Left forelimb (tissue), 1 donor: Measurements from ENCODE around the gene IL37.

Source experiments
- DNase-seq: peaks from one replicate; pipeline ENCODE4 v3.0.0-alpha.2; 2018; ENCODE audit warnings: low spot score

Gene IL37

DNA sequence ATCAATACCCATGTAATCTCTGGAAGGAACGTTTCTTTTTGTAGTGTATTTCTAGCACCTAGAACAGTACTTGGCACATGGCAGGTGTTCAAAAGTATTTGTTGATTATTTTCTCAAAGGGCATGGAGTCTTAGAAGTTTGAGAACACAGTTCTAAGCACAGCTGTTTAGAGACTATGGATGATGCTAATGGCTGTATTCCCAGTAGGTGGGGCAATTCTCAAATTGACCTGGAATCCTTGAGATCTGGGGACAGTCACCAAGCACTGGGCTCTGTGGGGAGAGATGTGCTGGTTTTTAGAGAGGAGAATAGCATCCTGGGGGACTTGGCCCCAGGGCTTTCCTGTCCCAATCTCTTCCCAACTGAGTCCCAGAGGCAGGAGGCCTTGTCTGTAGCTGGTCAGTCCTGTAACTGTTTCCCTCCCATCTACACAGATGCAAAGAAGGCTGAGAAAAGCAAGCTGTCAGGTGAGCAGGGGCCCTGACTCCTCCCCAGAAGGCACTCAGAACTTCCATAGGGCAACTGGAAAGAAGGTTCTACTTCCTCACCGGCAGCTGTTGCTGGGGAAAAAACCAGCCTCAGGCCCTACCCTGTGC, 49.4 kb downstream of the IL37 start:
- no peak for DNase-seq

GRCh38 chr2:112962308-112963175, 51.6 kb downstream of the IL37 start:
- no peak for DNase-seq

DNA sequence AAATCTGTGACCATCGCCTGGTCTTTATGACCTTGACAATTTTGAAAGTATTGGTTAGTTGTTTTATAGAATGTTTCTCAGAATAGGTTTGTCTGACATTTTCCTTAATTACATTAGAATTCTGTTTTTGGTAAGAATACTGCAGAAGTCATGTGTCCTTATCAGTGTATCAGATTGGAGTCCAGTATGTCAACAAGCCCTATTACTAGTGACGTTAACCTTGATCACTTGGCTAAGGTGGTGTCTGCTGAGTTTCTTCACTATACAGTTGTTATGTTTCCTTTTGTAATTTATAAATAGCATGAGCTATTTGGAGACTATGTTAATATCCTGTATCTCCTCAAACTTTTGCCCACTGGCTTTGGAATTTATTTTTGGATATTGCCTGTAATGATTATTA, 56.1 kb downstream of the IL37 start:
- no peak for DNase-seq
